H7 (cell line): ENCODE data around the gene MCTP2. TPM values are rescaled to one million over a fixed set of nuclear protein-coding genes. Genes with fewer than 3 reads are reported as not detected.

Experiments used
- DNase-seq: peaks from one replicate; pipeline ENCODE4 v3.0.0; 2012
- H3K27me3 ChIP-seq: 2 replicates; pipeline ENCODE4 v1.6.0; 2011; ENCODE audit warnings: mild to moderate bottlenecking, low read length; ENCODE audit not compliant: control insufficient read depth, insufficient read depth
- H3K36me3 ChIP-seq: replicated peaks from 2 replicates; pipeline ENCODE4 v1.5.1; 2011; ENCODE audit warnings: low read length; ENCODE audit not compliant: control insufficient read depth, insufficient read depth
- H3K4me3 ChIP-seq: 2 replicates; pipeline ENCODE4 v1.5.1; 2011; ENCODE audit warnings: low read depth, mild to moderate bottlenecking, control low read depth, low read length, moderate library complexity; ENCODE audit not compliant: insufficient read depth
- total RNA-seq: library from RNA; depleted of rRNA; stranded (reverse); fragments of >200 nt; shearing (Covaris generic); gene quantifications from 2 replicates; pipeline ENCODE4 v1.2.3, GENCODE V29; 2014

The MCTP2 gene
- total RNA-seq, 1 experiment from 2014 or later: 4.7 TPM

- Histone ChIP-seq H3K36me3 (no peaks in the 10 kb centered on the region), H3K27me3 (no peaks in the 10 kb centered on the region), H3K4me3 (no peak overlapping the region)
- DNase-seq: no peak
Measured at GRCh38 chr15:94263341-94264273, 32.2 kb downstream of the MCTP2 start.

GRCh38 chr15:94265009-94265408 lies 33.6 kb downstream of the MCTP2 start:
- H3K36me3 ChIP-seq: no peaks in the 10 kb centered on the region
- H3K4me3 ChIP-seq: no peak overlapping the region
- DNase-seq: no peak
- no peaks in the 10 kb centered on the region for H3K27me3 ChIP-seq

- no peak for DNase-seq
- no peaks in the 10 kb centered on the region for H3K36me3 ChIP-seq
- no peaks in the 10 kb centered on the region for H3K27me3 ChIP-seq
- no peak overlapping the region for H3K4me3 ChIP-seq
Measured at GRCh38 chr15:94265982-94266381, 34.6 kb downstream of the MCTP2 start.

GRCh38 chr15:94266789-94267188 lies 35.4 kb downstream of the MCTP2 start:
- no peak for DNase-seq
- Histone ChIP-seq H3K36me3 (no peaks in the 10 kb centered on the region), H3K27me3 (no peaks in the 10 kb centered on the region), H3K4me3 (no peak overlapping the region)

GRCh38 chr15:94269954-94270353 lies 38.6 kb downstream of the MCTP2 start:
- Histone ChIP-seq H3K4me3 (no peak overlapping the region), H3K27me3 (no peaks in the 10 kb centered on the region), H3K36me3 (no peaks in the 10 kb centered on the region)
- no peak for DNase-seq

- no peak for DNase-seq
- H3K36me3 ChIP-seq: no peaks in the 10 kb centered on the region
- H3K27me3 ChIP-seq: no peaks in the 10 kb centered on the region
- no peak overlapping the region for H3K4me3 ChIP-seq
Measured at GRCh38 chr15:94270570-94270969, 39.2 kb downstream of the MCTP2 start.

GRCh38 chr15:94272251-94272898 lies 41.0 kb downstream of the MCTP2 start:
- DNase-seq: no peak
- Histone ChIP-seq H3K27me3 (no peaks in the 10 kb centered on the region), H3K4me3 (no peak overlapping the region), H3K36me3 (no peaks in the 10 kb centered on the region)

- Histone ChIP-seq H3K36me3 (no peaks in the 10 kb centered on the region), H3K27me3 (no peaks in the 10 kb centered on the region), H3K4me3 (no peak overlapping the region)
- DNase-seq: no peak
Measured at GRCh38 chr15:94273826-94274225, 42.5 kb downstream of the MCTP2 start.

GRCh38 chr15:94274745-94275144 lies 43.4 kb downstream of the MCTP2 start:
- Histone ChIP-seq H3K27me3 (no peaks in the 10 kb centered on the region), H3K4me3 (no peak overlapping the region), H3K36me3 (no peaks in the 10 kb centered on the region)
- no peak for DNase-seq

GRCh38 chr15:94277485-94277884 lies 46.1 kb downstream of the MCTP2 start:
- DNase-seq: no peak
- Histone ChIP-seq H3K36me3 (no peaks in the 10 kb centered on the region), H3K27me3 (no peaks in the 10 kb centered on the region), H3K4me3 (no peak overlapping the region)

GRCh38 chr15:94279736-94280135 lies 48.4 kb downstream of the MCTP2 start:
- DNase-seq: no peak
- Histone ChIP-seq H3K27me3 (no peaks in the 10 kb centered on the region), H3K4me3 (no peak overlapping the region), H3K36me3 (no peaks in the 10 kb centered on the region)

GRCh38 chr15:94280301-94280700 lies 48.9 kb downstream of the MCTP2 start:
- DNase-seq: no peak
- Histone ChIP-seq H3K27me3 (no peaks in the 10 kb centered on the region), H3K36me3 (no peaks in the 10 kb centered on the region), H3K4me3 (no peak overlapping the region)

GRCh38 chr15:94282269-94283250 lies 51.2 kb downstream of the MCTP2 start:
- H3K4me3 ChIP-seq: no peak overlapping the region
- no peak for DNase-seq
- H3K27me3 ChIP-seq: no peaks in the 10 kb centered on the region
- no peaks in the 10 kb centered on the region for H3K36me3 ChIP-seq

GRCh38 chr15:94286583-94286982 lies 55.2 kb downstream of the MCTP2 start:
- no peaks in the 10 kb centered on the region for H3K36me3 ChIP-seq
- no peak overlapping the region for H3K4me3 ChIP-seq
- no peaks in the 10 kb centered on the region for H3K27me3 ChIP-seq
- no peak for DNase-seq
